ENCODE results near the gene PTPRG. TPM values are rescaled to one million over a fixed set of nuclear protein-coding genes. Genes with fewer than 3 reads are reported as not detected.
A peak's percentile ranks its signal among the peaks of the same experiment; 100 is the strongest.

Gene PTPRG
- total and polyA plus RNA-seq, 10 of the 15 experiments (the other 5 are each of a cell fraction or from before 2014, with no cell fraction given) = 0.29 to 20.7 (median 1.4) TPM

GRCh38 chr3:61893840-61894566 lies 332.6 kb downstream of the PTPRG start:
- Histone ChIP-seq H3K4me2 (ENCODE audit: control insufficient read depth, insufficient read depth) (no peak overlapping the region), H3K9ac (ENCODE audit: control insufficient read depth, insufficient read depth, low read length) (no peak overlapping the region), H3K27ac (ENCODE audit: control insufficient read depth, insufficient read depth) (no peak overlapping the region), H3K79me2 (ENCODE audit: control insufficient read depth, insufficient read depth, low read length) (no peaks in the 10 kb centered on the region), H3K4me1 (ENCODE audit: control insufficient read depth, insufficient read depth, low read length) (peaks cover 5% of the 10 kb centered on the region; the same call in 1 of the 2 replicates), H4K20me1 (ENCODE audit: control insufficient read depth, insufficient read depth) (no peaks in the 10 kb centered on the region), H2AFZ (ENCODE audit: control insufficient read depth, low read depth, low read length) (no peak overlapping the region), H3K27me3 (replicated peaks in 1 of 2; ENCODE audit: control insufficient read depth in 2 of 2, insufficient read depth in 2 of 2, low read length in 1 of 2) (no peaks in the 10 kb centered on the region), H3K4me3 (no peak overlapping the region), H3K36me3 (ENCODE audit: control insufficient read depth in 2 of 2, insufficient read depth in 2 of 2, low read length in 1 of 2) (no peaks in the 10 kb centered on the region), H3K9me3 (replicated peaks; ENCODE audit: control insufficient read depth, insufficient read depth, low read length) (no peaks in the 10 kb centered on the region)
- ChIA-PET POLR2A (interaction anchor here (0.6 to 4.6 kb wide), 7 partner anchors 8 to 1439 kb away, joined by 3 to 17 read pairs (median 4); no protein-coding TSS in a partner anchor), CTCF (interaction anchor here (0.6 to 3.4 kb wide), 15 partner anchors 8 to 330 kb away, joined by 3 to 29 read pairs (median 4); no protein-coding TSS in a partner anchor), RAD21 (ENCODE audit: unreplicated experiment) (interaction anchor here (0.7 to 2.9 kb wide), 33 partner anchors 8 to 372 kb away, joined by 3 to 26 read pairs (median 6); no protein-coding TSS in a partner anchor), SMC1A (ENCODE audit: uncharacterized antibody, unreplicated experiment) (interaction anchor here (0.6 to 5.8 kb wide), 37 partner anchors 9 to 1001 kb away, joined by 3 to 63 read pairs (median 5); no protein-coding TSS in a partner anchor)
- ATAC-seq (peak; percentile 12), DNase-seq (ENCODE audit: low read depth, low spot score) (no peak), FAIRE-seq (no peak)
- no TSS peak for BruUV-seq (replicated peaks)
- 27% methylated on average over 3 of the region's 5 CpGs for WGBS (ENCODE audit: insufficient coverage, insufficient replicate concordance, low lambda C conversion rate, missing lambda C conversion rate)
- in situ Hi-C loops (cut with MboI) = no loop called here
- intact Hi-C loops (cut with micrococcal nuclease; ENCODE audit: unreplicated experiment) = no loop called here
- TF ChIP-seq IKZF2 (IDR thresholded peaks at IDR 0.05) = 0 out of 4 replicates have a peak, but pooled peaks of 1 of the 2 experiments have one; percentile 6
- TF ChIP-seq STAT3 (IDR thresholded peaks at IDR 0.05; ENCODE audit: low read depth, low read length) = no peak
- peak in 1 of 2 experiments; percentile 39; a peak in 1 of 4 replicates for TF ChIP-seq BHLHE40 (IDR thresholded peaks at IDR 0.05; ENCODE audit: borderline replicate concordance in 1 of 2, low read depth in 2 of 2, low read length in 1 of 2)
- peak; percentile 38; the same call in 1 of the 2 replicates for TF ChIP-seq MTA2 (IDR thresholded peaks at IDR 0.05; ENCODE audit: low read depth)
- peak; percentile 64 for TF ChIP-seq NR2F1 (conservative IDR thresholded peaks at IDR 0.05)
